GM06990 (cell line): Measurements from ENCODE around the gene SUSD5.

Source experiments
- DNase-seq: peaks from one replicate; pipeline ENCODE4 v3.0.0-alpha.2; 2011; ENCODE audit not compliant: insufficient read length; ENCODE audit errors: extremely low read depth
- H3K27me3 ChIP-seq: replicated peaks from 2 replicates; pipeline ENCODE4 v1.6.0; 2011; ENCODE audit warnings: low read length; ENCODE audit not compliant: control insufficient read depth, insufficient read depth
- H3K36me3 ChIP-seq: 2 replicates; pipeline ENCODE4 v1.5.1; 2011; ENCODE audit warnings: low read length; ENCODE audit not compliant: control insufficient read depth, insufficient read depth
- H3K4me3 ChIP-seq: replicated peaks from 2 replicates; pipeline ENCODE4 v1.5.1; 2011; ENCODE audit warnings: low read depth, mild to moderate bottlenecking, control low read depth, low read length
- CTCF ChIP-seq: IDR thresholded peaks from 2 replicates; pipeline ENCODE4 v1.5.1; 2011; ENCODE audit warnings: low read length, control low read depth, mild to moderate bottlenecking, inconsistent platforms; ENCODE audit not compliant: insufficient read depth, poor library complexity, severe bottlenecking

SUSD5 gene

GRCh38 chr3:33229066-33229465 lies 10.5 kb upstream of the SUSD5 start:
- H3K4me3 ChIP-seq, result no peak overlapping the region
- no peaks in the 10 kb centered on the region for H3K27me3 ChIP-seq
- DNase-seq, result no peak
- TF ChIP-seq CTCF, result no peak
- no peaks in the 10 kb centered on the region for H3K36me3 ChIP-seq

GRCh38 chr3:33221241-33221640 lies 2.6 kb upstream of the SUSD5 start:
- H3K4me3 ChIP-seq, result no peak overlapping the region
- peaks cover 2% of the 10 kb centered on the region; the same call in 1 of the 2 replicates for H3K27me3 ChIP-seq
- no peak for DNase-seq
- TF ChIP-seq CTCF, result no peak
- no peaks in the 10 kb centered on the region for H3K36me3 ChIP-seq

GRCh38 chr3:33219175-33219487 lies 521 bp upstream of the SUSD5 start:
- Histone ChIP-seq H3K36me3 (no peaks in the 10 kb centered on the region), H3K27me3 (peaks cover 2% of the 10 kb centered on the region; the same call in 1 of the 2 replicates), H3K4me3 (peak overlapping the region; percentile 49)
- DNase-seq, result no peak
- no peak for TF ChIP-seq CTCF

GRCh38 chr3:33217866-33218445 lies 654 bp downstream of the SUSD5 start:
- no peak for TF ChIP-seq CTCF
- no peak for DNase-seq
- Histone ChIP-seq H3K36me3 (no peaks in the 10 kb centered on the region), H3K4me3 (peak overlapping the region; percentile 49), H3K27me3 (peaks cover 2% of the 10 kb centered on the region; the same call in 1 of the 2 replicates)

GRCh38 chr3:33215739-33216138 lies 2.9 kb downstream of the SUSD5 start:
- DNase-seq, result no peak
- no peak overlapping the region for H3K4me3 ChIP-seq
- peaks cover 2% of the 10 kb centered on the region; the same call in 1 of the 2 replicates for H3K27me3 ChIP-seq
- no peak for TF ChIP-seq CTCF
- H3K36me3 ChIP-seq, result no peaks in the 10 kb centered on the region

- Histone ChIP-seq H3K4me3 (no peak overlapping the region), H3K36me3 (no peaks in the 10 kb centered on the region), H3K27me3 (no peaks in the 10 kb centered on the region)
- no peak for TF ChIP-seq CTCF
- DNase-seq, result no peak
Measured at GRCh38 chr3:33212406-33212805, 6.2 kb downstream of the SUSD5 start.
